ENCODE measurements around the gene TMEM72.

The TMEM72 gene

GRCh38 chr10:44935201-44935965, 24.2 kb downstream of the TMEM72 start:
- peak; percentile 93 for DNase-seq

GRCh38 chr10:44935966-44936295, 24.8 kb downstream of the TMEM72 start:
- DNase-seq, result no peak

- no peak for DNase-seq
These were observed 25.3 kb downstream of the TMEM72 start for GRCh38 chr10:44936314-44936975.

DNA sequence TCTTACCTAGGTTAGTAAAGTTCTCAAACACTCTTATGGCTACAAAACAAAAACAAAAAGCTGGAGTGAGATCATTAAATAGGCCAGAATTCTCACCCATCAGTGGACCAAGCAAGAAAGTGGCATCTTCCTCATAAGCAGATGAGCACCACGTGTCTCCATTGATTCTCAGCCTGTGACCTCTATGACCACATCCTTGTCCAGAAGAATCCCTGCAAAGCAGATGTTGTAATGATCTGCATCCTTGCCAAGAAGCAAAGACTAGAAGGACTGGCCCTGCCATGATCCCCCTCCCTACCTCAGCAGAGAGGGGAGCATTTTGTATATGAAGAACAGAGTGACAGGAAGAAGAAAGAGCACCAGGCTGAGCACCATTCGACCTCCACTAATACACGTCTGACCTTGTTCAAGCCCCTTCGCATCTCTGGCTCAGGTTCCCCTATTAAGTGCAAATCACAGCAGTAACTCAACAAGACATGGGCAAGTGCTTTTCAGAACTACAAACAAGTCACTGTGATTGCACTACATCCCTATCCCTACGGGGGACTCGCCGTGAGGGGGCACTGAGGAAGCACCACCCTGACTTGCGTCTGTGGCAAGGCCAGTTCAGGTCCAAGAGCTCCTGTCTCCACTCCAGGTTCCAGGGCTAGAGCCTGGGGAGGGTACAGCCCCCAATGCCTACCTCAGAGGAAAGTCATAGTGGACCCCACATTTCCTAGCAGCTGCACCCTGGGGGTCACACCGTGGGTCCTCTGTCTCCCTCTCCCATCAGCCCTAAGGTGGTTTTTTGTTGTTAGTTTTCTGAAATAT, 26.3 kb downstream of the TMEM72 start:
- no peak for DNase-seq

DNA sequence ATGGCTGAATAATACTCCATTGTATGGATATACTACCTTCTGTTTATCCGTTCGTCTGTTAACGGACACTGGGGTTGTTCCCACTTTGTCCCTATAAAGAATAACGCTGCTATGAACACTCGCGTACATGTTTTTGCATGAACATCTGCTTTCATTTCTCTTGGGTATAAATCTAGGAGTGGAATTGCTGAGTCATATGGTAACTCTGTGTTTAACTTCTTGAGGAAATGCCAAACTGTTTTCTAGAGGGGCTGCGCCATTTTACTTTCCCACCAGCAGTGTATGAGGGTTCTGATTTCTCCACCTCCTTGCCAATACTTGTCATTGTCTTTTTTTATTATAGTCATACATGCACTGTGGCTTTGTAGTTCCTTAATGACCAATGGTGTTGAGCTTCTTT, 27.8 kb downstream of the TMEM72 start:
- peak; percentile 18 for DNase-seq

- no peak for DNase-seq
These were observed 28.7 kb downstream of the TMEM72 start for GRCh38 chr10:44939691-44940401.

DNA sequence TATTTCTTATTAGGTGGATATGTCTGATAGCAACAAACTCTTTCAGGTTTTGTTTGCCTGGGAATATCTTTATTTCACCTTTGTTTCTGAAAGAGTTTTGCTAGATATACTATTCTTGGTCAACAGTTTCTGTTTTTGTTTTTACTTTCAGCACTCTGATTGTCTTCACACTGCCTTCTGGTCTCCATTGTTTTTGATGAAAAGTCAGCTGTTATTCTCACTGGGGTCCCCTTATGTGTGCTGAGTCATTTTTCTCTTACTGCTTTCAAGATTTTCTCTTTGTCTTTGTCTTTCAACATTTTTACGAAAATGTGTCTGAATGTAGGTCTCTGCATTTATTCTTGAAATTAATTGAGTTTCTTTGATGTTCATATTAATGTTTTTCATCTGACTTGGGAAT, 33.2 kb downstream of the TMEM72 start:
- DNase-seq, result no peak

- no peak for DNase-seq
These were observed 35.1 kb downstream of the TMEM72 start for GRCh38 chr10:44946205-44946604.

DNA sequence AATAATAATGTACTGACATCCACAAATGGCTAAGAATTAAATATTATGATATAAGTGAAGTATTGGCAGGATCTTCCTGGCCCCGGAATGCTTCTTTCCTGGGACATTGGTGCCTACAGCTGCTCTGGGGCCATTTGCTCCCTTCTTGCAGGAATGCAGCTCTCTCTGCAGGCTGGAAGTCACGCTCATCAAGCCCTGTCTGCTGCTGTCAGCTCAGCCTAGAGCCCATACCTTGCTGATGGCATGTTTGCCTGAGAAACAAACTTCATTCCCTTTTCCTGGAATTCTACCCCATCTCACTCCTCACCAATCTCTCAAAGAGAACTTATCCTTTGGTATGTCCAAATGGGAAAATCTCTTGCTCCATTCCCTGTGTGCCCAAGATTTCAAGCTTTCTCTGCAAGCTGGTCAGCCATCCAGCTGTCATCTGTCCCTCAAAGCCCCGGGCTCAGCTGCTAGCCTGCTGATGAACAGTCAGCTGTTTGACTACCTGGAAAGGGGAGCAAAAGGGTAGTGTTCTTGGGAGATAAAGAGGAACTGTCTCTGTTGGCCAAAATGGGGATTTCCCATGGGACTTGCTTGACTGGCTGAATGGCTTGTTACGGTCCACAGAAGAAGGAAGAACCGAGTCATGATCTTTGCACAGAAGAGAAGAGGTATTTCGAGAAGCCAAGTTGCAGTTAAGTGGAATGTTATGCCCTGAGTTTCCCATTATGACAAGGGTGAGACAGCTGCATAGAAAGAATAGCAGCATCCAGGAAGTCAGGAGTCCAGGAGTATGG, 36.4 kb downstream of the TMEM72 start:
- no peak for DNase-seq

GRCh38 chr10:44948642-44949041, 37.5 kb downstream of the TMEM72 start:
- DNase-seq, result no peak

DNA sequence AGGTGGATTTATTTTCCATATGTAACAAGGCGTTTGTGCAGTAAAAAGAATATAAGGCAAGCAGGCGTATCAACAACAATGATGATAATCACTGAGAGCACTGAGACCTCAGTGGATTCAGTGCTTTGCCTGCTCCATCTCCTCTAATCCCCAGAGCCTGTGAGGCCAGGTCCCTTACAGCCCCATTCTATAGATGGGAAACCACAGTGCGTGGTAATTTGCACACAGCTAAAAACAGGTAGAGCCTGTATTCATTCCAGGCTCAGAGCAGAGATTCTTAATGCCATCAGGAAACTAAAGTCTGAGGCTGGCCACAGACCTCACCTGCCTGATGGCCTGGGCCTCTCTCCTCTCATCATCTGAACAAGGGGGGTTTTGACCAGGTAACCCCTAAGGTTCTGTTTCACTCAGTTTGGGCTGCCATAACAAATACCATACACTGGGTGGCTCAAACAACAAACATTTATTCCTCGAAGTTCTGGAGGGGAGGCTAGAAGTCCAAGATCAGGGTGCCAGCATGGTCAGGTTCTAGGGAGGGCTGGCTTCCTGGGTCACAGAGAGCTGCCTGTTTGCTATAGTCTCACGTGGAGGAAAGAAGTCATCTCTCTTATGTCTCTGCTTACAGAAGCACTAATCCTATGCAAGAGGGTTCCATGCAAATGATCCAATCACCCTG, 38.1 kb downstream of the TMEM72 start:
- DNase-seq, result no peak

DNA sequence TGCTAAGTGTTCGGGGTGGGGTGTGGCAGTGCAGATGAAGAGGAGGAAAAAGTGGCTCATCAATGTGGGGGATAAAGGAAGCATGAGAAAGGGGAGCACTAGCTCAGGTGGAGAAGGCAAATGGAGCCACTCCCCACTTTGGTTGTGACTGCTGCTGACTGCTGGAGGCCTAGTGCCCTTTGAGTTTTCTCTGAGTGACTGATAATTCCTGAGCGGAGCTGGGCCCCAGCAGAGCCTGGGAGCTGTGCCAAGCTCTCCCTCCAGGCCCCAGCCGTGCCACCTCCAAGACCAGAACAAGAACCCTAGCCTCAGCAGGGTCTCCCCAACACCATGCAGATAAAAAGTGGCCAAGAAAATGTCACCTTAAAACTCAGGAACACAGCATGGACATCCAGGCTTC, 38.8 kb downstream of the TMEM72 start:
- no peak for DNase-seq

DNA sequence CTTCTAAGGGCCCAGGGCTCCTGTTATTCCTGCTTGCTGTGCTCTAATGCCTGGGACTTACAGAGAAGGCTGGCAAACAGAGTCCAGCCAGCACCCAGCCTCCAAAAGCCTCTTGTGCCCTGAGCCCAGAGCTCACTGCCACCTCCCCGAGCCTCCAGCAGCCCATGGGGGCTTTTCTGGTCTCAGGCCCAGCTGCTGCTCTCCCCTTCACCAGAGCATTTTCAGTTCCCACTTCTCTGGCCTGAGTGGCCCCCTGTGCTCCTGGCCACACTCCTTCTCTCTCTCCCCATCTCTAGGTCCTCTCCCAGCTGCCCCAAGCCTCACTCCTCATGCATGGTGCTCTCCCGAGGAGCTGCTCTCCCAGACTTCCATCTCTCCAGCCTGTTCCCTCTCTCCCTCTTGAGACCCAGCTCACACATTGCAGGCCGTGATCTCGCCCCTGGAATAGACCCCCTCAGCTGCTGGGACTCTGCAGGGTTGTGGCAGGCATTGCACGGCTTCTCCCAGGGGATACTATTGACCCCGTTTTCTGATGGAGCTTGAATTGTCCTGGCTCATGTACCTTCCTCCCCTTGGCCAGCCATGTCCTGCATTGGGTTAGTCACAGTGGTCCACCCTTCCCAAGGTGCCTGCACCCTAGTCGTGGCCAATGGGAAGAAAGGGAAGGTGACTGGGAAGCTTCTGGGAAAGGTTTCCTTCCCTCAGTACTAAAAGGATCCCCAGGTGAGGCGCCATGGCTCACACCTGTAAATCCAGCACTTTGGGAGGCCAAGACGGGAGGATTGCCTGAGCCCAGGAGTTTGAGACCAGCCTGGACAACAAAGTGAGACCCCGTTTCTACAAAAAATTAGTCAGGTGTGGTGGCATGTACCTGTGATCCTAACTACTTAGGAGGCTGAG, 39.4 kb downstream of the TMEM72 start:
- DNase-seq, result no peak

- no peak for DNase-seq
These were observed 40.6 kb downstream of the TMEM72 start for GRCh38 chr10:44951576-44952226.

DNA sequence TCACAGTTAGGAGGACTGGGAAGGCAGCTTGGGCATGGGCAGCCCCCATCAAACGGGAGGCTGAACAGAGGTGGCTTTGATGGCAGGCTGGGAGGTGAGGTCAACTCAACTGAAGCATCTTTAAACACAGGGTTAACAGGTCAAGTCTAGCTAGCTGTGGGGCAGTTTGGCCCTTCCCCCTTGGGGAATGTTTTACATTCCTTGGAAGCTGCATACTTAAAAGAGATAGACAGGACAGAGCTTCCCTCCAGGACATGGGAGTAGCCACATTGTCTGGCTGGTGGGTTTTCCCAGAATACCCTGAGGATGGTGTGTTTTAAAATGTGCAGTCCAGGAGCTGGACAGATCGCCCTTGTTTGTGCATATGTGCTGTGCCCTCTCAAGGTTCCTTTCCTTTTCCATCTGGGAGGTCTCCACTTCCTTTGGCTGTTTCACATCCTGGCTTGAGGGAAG, 41.7 kb downstream of the TMEM72 start:
- DNase-seq, result peak; percentile 32

DNA sequence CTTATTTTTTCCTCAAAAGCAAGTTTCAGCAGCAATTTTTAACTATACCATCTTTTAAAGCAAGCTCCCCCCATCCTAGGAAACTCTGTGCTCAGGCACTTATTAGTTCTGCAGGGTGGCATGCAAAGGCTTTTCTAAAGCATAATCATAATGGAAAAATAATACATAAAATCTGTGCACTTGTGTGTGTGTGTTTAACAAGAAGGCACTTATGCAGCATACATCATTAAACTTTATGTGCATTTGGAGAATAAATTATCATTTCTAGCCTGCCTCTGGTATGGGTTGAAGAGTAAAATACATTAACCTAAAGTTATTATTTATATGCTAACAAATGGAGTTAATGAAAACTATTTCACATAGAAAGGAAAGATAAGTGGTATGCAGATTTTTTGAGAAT, 42.9 kb downstream of the TMEM72 start:
- no peak for DNase-seq

DNA sequence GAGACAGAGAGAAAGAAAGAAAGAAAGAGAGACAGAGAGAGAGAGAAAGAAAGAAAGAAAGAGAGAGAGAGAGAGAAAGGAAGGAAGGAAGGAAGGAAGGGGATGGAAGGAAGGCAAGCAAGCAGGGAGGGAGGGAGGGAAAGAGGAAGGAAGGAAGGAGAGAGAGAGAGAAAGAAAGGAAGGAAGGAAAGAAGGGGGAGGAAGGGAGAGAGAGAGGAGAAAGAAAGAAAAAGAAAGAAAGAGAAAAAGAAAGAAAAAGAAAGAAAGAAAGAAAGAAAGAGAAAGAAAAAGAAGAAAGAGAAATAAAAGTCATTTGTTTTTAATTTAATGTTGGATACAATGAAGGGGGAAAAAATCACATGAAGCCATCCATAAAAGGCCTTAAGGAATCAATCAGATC, 43.8 kb downstream of the TMEM72 start:
- no peak for DNase-seq

GRCh38 chr10:44955413-44956070, 44.4 kb downstream of the TMEM72 start:
- DNase-seq, result no peak

DNA sequence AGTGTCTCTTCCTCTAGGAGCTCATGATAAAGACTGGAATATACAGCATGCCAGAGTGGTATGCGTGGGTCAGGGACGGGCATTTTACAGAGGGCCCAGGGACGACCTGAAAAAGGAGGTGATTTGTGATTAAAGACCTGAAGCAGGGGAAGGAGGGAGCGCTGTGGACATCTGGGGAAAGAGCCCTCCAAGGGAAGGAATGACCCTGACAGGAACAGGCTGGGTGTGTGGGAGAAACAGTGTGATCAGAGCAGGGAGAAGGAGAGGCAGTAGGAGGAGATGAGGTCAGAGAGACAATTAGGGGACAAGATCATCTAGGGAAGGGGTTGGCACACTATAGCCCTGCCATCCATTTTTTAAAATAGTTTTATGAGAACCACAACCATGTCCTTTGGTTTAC, 45.1 kb downstream of the TMEM72 start:
- DNase-seq, result no peak

Data from fibroblast of skin of back (primary cell).